Hepatocyte (in vitro differentiated cells): ENCODE data around the gene TMEM47.

Source experiments
- CTCF ChIP-seq: fragments of 200-600 bp; sonication (generic); IDR thresholded peaks from 2 replicates; pipeline ENCODE4 v1.5.1; 2016; ENCODE audit warnings: antibody characterized with exemption, mild to moderate bottlenecking; ENCODE audit not compliant: poor library complexity
- EZH2 ChIP-seq: fragments of 200-600 bp; sonication (generic); IDR thresholded peaks from 2 replicates; pipeline ENCODE4 v1.6.1; 2016; ENCODE audit warnings: antibody characterized with exemption, mild to moderate bottlenecking, borderline replicate concordance

- no peak for TF ChIP-seq CTCF
- no peak for TF ChIP-seq EZH2
Observed at GRCh38 chrX:34655501-34656455, 1.3 kb downstream of the TMEM47 start.
